Measurements from ENCODE around the gene GAS7.

Gene GAS7

DNA sequence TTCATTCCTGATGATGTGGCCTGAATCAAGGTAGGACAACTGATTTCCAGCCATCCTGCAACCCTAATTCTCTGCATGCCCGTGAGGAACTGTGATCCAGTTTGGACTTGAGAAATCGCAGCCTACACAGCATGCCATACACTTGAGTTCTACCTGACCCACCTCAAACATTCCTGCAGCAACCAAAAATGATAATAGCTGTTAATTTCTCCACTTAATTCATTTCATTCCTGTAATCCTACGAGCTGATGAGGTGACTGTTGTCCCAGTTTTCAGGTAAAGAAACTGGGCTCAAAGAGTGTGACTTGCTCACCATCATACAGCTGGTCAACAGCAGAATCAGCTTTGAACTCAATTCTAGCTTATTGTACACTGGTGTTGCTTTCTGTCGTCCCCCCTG, 2.2 kb upstream of the GAS7 start:
- DNase-seq (ENCODE audit: low read depth in 2 of 2), result no peak

DNA sequence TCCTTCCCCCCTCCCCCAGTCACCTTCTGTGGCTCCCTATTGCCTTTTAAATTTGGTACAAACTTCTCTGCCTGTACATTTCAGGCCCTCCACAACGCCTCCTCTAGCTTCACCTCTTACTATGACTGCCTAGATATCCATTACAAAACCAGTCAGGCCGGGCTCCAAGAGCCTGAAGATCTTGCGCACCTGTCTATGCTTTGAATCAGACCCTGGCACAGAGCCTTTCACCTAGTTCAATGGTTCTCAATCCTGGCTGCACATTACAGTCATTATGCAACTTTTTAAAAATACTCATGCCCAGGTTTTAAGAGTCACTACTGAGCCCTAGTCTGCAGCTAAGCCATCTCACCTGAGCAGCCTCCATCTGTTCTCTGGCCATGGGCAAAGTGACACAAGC, 1.6 kb upstream of the GAS7 start:
- no peak for DNase-seq (ENCODE audit: low read depth in 2 of 2)

DNA sequence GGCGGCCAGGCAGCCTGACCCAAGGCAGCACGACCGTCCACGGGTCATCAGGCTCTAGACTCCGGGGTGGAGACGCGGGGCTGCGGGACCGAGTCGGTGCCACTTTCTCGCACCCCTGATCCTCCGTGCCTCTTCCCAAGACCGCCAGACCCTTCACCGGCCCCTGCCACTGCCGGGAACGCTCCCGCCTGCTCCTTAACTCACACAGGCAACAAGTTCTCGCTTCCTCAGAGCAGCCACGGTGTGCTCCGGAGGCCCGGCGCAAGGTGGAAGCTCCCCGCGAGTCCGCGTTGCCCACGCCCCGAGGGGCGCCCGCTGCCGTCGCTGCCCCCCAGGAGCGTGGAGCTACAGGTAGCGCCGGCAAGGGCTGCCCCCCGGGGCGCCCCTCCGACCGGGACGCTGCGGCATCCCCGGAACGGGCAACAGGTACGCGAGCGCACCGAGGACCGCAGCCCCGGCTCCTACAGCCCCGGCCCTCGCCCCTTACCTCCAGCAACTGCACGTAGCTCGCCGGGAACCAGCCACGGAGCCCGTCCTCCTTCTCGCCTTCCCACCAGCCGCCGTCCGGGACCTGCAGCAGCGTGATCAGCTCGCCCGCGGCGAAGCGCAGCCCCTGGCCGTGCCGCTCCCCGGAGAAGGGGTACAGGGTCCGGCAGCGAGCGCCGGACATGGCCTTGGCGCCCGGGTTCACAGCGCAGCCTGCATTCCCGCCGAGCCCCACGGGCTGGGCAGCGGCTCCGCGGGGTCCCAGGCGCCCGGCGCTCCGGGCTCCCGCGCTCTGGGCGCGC, 491 bp downstream of the GAS7 start:
- DNase-seq (ENCODE audit: low read depth in 2 of 2), result no peak

DNA sequence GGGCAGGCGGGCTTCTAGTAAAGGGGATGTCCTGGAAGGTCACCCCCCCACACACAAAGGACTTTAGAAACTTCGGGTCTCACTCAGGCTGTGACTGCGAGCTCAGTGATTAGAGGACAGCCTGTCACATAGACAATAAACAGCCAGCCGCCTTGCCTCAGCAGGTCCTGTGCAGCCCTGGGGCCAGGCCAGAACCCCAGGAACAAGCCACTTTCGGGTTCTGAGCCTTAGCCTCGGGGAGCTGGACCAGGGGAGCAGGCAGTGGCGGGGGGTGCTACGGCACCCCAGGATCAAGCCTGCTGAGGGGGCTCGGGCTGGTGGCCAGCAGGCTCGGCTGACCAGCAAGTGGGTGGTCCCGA, 1.1 kb downstream of the GAS7 start:
- DNase-seq (ENCODE audit: low read depth in 2 of 2), result no peak

DNA sequence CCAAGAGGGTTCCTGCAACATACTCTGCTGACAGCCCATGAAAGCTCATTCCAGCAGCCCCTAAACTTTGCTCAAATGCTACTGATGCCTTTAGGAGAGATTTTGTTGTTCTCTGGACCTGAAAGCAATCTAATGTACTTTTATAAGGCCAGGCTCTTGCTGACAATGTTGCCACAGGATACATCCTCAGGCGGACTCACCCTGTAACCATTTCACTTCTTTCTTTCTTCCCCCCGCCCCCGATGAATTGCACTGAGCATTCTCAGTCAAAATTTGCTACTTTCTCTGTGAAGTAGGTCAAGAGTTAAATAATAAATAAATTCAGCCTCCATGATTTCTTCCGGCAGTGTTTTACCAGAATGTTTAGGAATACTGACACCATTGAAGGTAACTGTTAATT, 1.5 kb downstream of the GAS7 start:
- no peak for DNase-seq (ENCODE audit: low read depth in 2 of 2)

DNA sequence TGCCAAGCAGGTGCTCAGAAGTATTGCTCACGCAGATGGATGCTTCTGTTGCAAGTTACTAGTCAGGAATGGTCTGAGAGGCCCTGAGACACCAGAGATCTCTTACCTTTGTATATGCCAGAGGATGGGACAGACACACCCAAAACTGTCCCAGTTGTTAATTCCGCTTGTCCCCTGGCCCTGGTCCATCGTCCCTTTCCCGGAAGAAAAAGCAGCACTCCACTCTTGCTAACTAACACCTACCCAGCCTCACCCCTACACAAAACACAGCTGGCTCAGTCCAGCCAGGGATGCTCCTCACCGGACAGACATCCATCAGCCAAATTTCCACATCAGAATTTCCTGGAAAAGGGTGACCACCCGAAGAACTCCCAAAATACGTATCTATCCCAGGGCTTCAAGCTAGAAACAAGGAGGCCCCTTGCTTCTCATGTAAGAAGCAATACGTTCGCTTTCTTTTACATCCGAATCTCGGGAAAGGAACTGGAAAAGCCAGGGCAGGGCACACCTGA, 2.0 kb downstream of the GAS7 start:
- no peak for DNase-seq (ENCODE audit: low read depth in 2 of 2)

DNA sequence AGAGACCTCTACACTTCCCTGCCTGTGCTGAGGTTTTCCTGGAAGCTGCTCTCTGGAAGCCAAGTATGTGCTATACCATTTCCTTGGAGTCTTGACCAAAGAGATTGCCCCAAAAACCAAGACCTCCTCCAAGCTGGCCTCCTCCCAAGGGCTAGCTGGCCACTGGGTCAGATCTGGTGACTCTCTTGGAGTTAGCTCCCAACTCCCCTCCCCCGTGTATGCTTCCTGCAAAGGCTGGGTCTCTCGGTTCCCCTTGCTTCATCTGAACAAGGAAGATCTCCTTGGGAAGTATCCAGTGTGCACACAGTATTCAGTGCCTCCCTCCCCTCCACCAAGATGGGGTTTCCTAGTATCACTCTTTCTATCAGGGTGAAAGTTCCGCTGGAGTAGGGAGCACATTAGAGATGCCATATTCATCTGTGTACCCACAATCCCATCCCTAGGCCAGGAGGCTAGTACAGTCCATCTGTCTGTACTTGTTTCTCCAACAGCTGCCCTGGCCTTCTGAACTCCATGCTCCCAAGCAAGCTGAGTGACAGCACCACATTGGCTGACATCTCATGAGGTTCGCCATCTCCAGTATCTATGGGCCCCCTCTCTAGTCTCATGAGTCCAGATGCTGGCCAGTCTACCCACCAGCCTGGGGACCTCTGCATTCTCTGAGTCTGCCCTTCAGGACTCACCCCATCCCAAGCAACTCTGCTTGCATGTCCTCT, 3.2 kb downstream of the GAS7 start:
- DNase-seq (ENCODE audit: low read depth in 2 of 2), result no peak

DNA sequence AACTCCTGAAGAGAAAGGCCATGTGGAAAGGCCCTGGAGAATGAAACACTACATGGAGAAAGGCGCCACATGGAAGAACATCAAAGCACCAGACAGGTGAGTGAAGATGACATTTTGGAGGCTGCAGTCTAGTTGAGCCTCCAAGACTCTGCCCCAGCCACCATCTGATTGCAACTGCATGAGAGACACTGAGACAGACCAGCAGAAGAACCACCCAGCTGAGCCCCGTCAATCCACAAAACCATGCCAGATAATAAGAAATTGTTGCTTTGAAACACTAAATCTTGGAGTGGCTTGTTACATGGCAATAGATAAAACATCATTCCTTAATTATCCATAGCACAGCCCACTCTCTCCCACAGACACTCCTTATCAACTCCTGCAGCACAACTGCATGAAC, 4.8 kb downstream of the GAS7 start:
- DNase-seq (ENCODE audit: low read depth in 2 of 2), result no peak

DNA sequence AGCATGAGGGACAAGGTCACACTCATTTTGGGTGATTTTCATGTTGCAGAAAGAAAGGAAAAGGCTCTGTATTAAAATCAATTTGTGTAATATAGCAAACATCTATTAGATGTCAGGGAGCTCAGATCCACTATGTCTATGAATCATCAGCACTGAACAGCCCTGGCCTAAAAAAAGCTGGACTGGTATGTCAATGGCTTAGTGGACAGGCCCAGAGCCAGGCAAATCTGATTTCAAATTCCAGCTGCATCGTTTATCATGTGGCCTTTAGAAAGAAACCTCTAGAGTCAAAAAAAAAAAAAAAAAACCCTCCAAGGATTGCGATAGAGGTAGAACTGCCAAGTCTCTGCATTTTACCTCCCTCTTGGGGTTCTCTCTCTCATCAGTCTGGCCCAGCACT, 5.4 kb downstream of the GAS7 start:
- DNase-seq (ENCODE audit: low read depth in 2 of 2), result no peak

DNA sequence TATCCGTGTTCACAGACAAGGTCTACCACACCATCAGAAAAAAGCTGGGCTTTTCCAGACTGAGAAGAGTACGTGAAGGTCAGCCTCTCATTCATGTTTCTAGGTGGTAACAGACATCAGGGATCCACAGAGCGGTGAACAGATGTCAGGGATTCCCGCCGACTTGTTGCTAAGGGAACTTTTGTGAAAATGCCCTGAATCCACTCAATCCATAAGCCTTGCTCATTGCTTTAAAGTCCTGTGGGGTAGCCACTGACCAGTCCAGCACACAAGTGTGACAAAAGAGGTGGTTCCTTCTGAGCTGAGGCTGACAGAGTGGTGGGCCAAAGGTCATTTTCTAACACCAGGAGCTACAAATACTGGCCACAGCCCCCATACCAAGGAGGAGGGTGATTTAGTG, 5.9 kb downstream of the GAS7 start:
- DNase-seq (ENCODE audit: low read depth in 2 of 2), result no peak

DNA sequence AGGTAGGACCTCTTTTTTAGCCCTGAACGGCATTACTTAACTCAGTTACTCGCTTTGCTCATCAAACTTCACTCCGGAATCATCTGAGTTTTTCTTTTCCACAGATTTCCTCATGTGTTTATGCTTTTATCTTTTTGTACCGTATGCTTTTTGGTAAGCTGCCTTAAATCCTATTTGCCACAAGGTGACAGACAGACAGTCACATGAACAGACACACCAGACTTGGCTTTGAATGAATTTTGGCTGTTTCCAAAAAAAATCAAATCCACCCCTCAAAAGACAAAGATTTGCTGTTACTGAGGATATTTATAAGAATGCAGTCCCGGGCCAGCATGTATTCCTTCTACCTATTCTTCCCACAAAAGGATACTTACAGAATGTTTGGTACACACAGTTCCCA, 10.9 kb downstream of the GAS7 start:
- DNase-seq (ENCODE audit: low read depth in 2 of 2), result no peak

DNA sequence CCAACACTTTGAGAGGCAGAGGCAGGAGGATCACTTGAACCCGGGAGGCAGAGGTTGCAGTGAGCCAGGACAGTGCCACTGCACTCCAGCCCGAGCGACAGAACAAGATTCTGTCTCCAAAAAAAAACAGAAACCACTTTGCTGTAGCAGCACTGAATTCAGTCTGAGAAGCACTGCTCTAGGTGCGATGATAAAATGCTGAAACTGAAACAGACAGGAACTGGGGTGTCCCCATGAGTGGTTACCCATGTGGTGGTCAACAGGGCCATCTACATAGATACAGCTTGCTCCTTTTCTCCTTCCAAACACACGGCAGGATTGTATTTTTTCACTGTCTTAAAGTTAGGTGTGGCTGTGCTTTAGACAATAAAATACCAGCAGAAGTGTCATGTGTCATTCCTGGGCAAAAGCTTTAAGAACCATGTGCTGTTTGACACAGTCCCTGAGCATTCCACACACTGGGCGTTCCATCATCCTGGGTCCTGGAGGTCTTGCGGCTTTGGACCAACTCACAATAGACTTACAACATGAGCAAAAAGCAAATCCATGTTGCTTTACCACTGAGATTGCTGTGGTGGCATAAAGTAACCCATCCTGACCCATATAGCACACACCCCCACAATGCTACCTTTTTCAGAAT, 11.5 kb downstream of the GAS7 start:
- no peak for DNase-seq (ENCODE audit: low read depth in 2 of 2)

DNA sequence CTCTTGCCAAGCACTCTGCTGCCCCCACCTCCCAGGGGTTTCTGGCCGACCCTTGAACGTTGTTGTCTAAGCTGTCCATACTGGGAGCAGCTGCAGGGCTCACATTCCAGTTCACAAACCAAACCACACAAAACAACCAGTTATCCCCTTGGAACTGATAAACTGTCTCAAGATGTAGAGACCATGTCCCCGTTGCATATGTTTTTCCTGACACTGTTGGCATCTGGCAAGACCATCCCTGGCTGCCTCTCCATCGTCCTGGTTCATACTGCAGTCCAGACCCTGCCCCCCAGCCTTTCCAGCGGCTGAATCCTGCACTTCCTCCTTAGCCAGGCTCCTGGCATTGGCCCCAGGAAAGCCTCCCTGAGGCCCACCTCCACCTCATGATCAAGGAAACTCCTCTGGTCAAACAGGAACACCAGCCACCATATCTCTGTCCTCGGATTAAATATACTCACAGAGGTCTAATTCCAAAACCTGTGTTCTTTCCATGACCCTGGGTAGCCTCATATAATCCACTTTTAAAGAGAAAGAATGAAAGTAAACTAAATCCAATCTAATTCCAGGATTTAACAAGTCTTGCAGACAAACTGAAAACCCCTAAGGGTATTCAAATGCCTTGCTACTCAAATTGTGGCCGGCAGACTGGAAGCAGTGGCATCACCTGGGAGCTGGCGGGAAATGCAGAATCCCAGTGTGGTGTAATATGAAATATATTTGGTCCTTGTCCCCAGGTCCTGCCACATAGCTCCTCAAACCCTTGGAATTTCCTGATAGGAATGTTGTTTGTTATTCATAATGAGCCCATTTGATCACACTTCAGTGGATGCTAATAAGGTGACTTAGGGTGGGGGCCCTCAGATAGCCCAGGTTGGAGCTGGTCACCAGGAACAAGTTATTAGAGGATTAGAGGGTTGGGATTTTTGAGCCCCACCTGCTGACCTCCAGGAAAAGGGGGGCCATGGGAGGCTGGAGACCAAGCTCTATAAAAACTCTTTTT, 14.2 kb downstream of the GAS7 start:
- no peak for DNase-seq (ENCODE audit: low read depth in 2 of 2)

DNA sequence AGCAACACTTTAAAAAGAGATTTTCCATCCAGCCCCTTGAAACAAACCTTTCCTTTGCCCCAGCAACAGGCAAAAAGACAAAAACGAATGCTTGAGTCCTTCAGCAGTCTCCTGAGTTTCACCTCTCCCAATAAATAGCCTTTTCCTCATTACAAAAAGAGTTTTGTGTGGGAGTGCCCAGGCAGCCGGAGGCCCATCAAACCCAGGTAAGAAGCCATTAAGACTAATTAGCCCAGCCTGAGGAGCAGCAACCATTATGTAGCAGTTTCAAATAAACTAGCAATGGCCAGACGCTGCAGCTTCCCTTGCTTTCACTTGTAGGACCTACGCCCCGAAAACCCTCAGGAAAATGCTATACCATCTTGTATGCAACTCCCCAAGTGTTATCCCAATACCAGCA, 15.6 kb downstream of the GAS7 start:
- DNase-seq (ENCODE audit: low read depth in 2 of 2), result no peak

DNA sequence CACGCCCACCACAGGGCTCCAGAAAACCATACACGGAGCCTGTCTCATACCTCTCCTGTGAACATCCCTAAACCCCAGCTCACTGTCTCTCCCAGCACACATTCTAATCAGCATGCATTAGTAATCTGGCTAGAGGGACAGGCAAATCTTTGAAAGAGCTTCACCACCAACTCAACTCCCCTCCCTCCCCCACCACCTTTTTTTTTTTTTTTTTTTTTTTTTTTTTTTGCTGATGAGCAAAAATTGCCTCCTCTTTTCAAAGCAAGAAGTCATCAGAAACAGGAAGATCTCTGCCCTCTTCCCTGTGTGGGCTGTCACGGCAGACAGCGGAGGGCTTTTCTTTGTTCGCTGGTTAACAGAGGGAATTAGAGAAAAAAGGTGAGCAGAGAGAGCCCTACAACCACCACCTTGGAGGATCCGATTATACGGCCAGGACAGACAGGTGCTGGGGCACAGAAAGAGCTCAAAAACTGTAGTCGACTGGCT, 19.9 kb downstream of the GAS7 start:
- DNase-seq (ENCODE audit: low read depth in 2 of 2), result no peak

DNA sequence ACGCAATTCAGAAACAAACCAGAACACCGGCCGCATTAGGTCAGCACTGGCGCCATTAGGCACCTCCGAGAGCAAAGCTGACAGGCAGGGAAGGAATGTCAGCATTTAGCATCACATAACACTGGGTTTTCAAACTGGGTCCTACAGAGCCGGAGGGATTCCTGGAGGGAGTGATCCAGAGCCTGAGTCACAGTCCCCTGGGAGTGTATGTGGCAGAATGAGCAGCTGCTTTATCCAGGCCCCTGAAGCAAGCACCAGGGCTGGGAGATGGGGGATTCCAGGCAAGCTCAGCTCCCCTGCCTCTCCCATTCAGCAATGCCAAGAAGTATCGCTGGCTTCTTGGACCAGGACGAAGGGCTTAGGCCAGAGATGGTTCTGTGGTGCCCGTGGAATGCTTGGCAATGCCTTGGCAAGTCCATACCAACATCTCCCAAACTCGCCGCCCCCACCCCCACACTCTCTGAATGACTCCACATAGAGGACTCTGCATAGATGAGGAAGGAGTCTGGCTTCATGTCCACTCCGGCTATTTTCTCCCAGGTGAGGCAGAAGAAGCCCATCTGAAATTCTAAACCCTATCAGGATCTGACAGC, 20.4 kb downstream of the GAS7 start:
- DNase-seq (ENCODE audit: low read depth in 2 of 2), result no peak

DNA sequence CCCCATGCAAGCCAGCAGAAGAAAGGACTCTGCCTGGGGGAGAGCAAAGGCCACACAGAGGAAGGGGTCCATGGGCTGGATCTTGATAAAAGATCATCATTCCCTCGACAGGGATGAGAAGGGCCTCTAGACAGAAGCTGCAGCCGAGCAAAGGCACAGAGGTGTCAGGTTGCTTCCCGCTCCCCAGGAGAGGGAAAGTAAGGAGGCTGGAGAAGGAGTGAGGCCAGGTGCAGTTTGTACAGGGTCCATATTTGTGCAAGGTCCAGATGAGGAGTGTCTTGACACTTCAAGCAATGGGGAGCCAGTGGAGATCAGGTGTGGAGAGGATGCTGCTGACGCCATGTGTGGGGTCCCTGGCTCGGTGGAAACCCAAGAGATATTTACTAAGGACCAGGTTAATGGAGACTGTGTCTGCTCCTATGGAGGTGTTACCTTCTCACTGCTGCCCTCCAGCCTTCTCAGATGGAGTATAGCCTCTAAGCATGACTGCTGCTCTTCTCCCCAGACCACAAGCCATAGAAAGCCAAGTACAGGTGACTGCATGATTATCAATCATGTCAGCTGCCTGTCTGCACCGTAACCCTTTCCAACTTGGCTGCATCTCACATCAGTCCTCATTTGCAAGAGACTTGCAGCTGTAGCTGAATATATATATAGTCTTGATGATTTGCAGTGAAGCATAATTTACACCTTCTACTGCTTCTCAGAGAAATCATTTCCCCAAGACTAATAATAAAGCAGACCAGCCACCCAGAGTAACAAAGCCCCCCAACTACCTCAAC, 21.1 kb downstream of the GAS7 start:
- DNase-seq (ENCODE audit: low read depth in 2 of 2), result no peak

DNA sequence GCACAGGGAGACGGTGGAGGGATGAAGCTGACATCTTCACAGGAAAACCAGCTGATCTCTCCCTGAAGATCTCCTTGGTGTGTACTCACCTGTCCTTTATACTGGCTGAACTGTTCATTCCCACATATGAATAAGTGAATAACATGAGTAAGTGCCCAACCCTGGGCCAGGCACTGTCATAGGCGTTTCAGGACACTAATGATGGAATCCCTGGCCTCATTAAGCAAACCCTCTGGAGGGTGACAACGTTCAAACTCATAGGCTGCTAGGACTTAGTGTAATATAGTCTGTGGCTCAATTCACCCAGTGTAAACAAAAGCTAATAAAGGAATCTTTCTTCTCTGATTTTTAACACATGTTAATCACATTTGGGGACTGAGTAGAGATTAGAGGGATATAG, 24.5 kb downstream of the GAS7 start:
- DNase-seq (ENCODE audit: low read depth in 2 of 2), result no peak

DNA sequence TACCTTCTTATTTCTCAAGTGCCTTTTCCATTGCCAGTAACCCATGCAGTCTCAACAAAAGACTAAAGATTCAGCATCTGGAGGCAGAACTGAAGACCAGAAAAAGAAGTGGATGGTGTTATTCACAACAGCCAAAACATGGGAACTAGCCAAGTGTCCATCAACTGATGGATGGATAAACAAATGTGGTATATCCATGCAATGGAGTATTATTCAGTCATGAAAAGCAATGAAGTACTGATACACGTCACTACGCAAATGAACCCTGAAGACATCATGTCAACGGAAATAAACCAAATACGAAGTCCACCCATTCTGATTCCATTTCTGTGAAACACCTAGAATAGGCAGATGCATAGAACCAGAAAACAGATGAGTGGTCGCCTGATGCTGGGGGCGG, 25.6 kb downstream of the GAS7 start:
- DNase-seq (ENCODE audit: low read depth in 2 of 2), result no peak

DNA sequence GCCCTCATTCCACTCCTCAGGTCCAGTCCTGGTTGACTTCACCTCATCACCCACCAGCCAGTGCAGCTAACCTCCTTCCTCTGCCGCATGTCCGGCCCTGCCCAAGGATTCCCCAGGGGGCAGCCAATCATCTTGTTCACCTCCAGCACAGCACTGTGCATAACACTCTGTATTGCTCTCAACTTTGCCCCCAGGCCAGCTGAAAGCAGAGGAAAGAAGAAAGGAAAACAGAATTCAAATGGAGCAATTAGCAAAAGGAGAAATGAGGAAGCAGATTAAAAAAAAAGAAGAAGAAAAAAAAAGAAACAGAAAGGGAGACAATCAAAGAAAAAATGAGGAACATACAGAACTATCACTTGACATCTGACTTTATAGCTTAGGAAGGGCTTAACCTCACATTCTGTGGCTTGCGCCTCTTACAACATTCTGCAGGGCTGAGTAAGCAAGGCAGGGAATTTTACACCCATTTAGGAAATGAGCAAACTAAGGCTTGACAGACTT, 26.1 kb downstream of the GAS7 start:
- DNase-seq (ENCODE audit: low read depth in 2 of 2), result no peak
